HepG2 (cell line): ENCODE measurements around the gene TJP1. TPM values are rescaled to one million over a fixed set of nuclear protein-coding genes. Genes with fewer than 3 reads are reported as not detected.

Experiments used
- ARID2 ChIP-seq: sonication (generic); formaldehyde crosslinking; IDR thresholded peaks from 2 replicates; pipeline ENCODE4 v1.8.1; 2022; ENCODE audit warnings: mild to moderate bottlenecking, missing genetic modification reagents, borderline replicate concordance
- DMAP1 ChIP-seq: IDR thresholded peaks from 2 replicates; pipeline ENCODE4 v1.6.1; 2016
- FOXJ3 ChIP-seq: sonication (generic); formaldehyde crosslinking; IDR thresholded peaks from 2 replicates; pipeline ENCODE4 v1.4.0; 2020; ENCODE audit warnings: missing genetic modification reagents, mild to moderate bottlenecking, borderline replicate concordance
- HIVEP1 ChIP-seq: sonication (generic); formaldehyde crosslinking; IDR thresholded peaks from 2 replicates; pipeline ENCODE4 v1.4.0; 2020; ENCODE audit warnings: mild to moderate bottlenecking, missing genetic modification reagents
- HOXA7 ChIP-seq: sonication (generic); formaldehyde crosslinking; IDR thresholded peaks from 2 replicates; pipeline ENCODE4 v1.8.1; 2022; ENCODE audit warnings: mild to moderate bottlenecking, missing genetic modification reagents, moderate library complexity
- RARG ChIP-seq: sonication (generic); formaldehyde crosslinking; IDR thresholded peaks from 2 replicates; pipeline ENCODE4 v1.4.0; 2020; ENCODE audit warnings: low read depth, mild to moderate bottlenecking, missing genetic modification reagents
- RNF2 ChIP-seq: fragments of 450-650 bp; conservative IDR thresholded peaks from 2 replicates; pipeline ENCODE4 v1.6.1; 2016; ENCODE audit warnings: low read depth
- SMC3 ChIP-seq: IDR thresholded peaks from 2 replicates; pipeline ENCODE4 v1.6.1; 2011; ENCODE audit warnings: low read length, improper control_type of control experiment
- STAG1 ChIP-seq: sonication (generic); formaldehyde crosslinking; IDR thresholded peaks from 2 replicates; pipeline ENCODE4 v1.4.0; 2020; ENCODE audit warnings: missing genetic modification reagents
- YY1 ChIP-seq: IDR thresholded peaks from 2 replicates; pipeline ENCODE4 v1.6.1; 2011; ENCODE audit warnings: low read length, low read depth, moderate library complexity, mild to moderate bottlenecking; ENCODE audit not compliant: insufficient read depth, insufficient replicate concordance
- ZNF44 ChIP-seq: sonication (generic); formaldehyde crosslinking; IDR thresholded peaks from 2 replicates; pipeline ENCODE4 v1.5.1; 2020; ENCODE audit warnings: mild to moderate bottlenecking, missing genetic modification reagents
- ZNF615 ChIP-seq: sonication (generic); formaldehyde crosslinking; IDR thresholded peaks from 2 replicates; pipeline ENCODE4 v1.5.0; 2020; ENCODE audit warnings: mild to moderate bottlenecking, missing genetic modification reagents, borderline replicate concordance
- ZNF780A ChIP-seq: sonication (generic); formaldehyde crosslinking; IDR thresholded peaks from 2 replicates; pipeline ENCODE4 v1.8.0; 2022; ENCODE audit warnings: mild to moderate bottlenecking, missing genetic modification reagents, moderate library complexity
- polyA plus RNA-seq, 8 experiments: library from polyadenylated mRNA; depleted of rRNA in 3 of 8; stranded (reverse) in 7 of 8; unstranded in 1 of 8; fragments of >200 nt; fragmentation: Illumina TruSeq in 4 of 8; extraction: Trizol in 4 of 8; gene quantifications; 2 replicates each; pipeline versions ENCODE4 v1.2.1 to v1.2.3, GENCODE V29; 2011 to 2016; ENCODE audit warnings: low read depth in 4 of 8, missing spikeins in 1 of 8, mixed read lengths in 1 of 8; ENCODE audit not compliant: insufficient read depth in 1 of 8
- total RNA-seq, 5 experiments: library from RNA; depleted of rRNA; stranded (reverse); fragments of >200 nt; fragmentation: Illumina TruSeq; extraction: Trizol; gene quantifications; 2 replicates each; pipeline ENCODE4 v1.2.3, GENCODE V29; 2016; ENCODE audit warnings: low read depth in 1 of 5
- TF ChIP-seq, protein P1 (sequence below): conservative IDR thresholded peaks from 2 replicates; pipeline ENCODE4 v1.6.1; 2018; ENCODE audit warnings: missing genetic modification reagents
- TF ChIP-seq, protein P2 (sequence below): sonication (generic); formaldehyde crosslinking; IDR thresholded peaks from 2 replicates; pipeline ENCODE4 v1.4.0; 2020; ENCODE audit warnings: missing genetic modification reagents; ENCODE audit errors: not compliant biosample characterization
- TF ChIP-seq, protein P3 (sequence below): sonication (generic); formaldehyde crosslinking; IDR thresholded peaks from 2 replicates; pipeline ENCODE4 v1.4.0; 2020; ENCODE audit warnings: mild to moderate bottlenecking, missing genetic modification reagents
- TF ChIP-seq, protein P4 (sequence below): sonication (generic); formaldehyde crosslinking; IDR thresholded peaks from 2 replicates; pipeline ENCODE4 v1.8.0; 2022; ENCODE audit warnings: mild to moderate bottlenecking, missing genetic modification reagents
- TF ChIP-seq, protein P5 (sequence below): sonication (generic); formaldehyde crosslinking; IDR thresholded peaks from 2 replicates; pipeline ENCODE4 v1.5.0; 2020; ENCODE audit warnings: mild to moderate bottlenecking, missing genetic modification reagents

The TJP1 gene
- total and polyA plus RNA-seq, 2 of the 13 experiments (the other 11 are each of a cell fraction or from before 2014, with no cell fraction given), result 25.9 to 27.1 TPM

DNA sequence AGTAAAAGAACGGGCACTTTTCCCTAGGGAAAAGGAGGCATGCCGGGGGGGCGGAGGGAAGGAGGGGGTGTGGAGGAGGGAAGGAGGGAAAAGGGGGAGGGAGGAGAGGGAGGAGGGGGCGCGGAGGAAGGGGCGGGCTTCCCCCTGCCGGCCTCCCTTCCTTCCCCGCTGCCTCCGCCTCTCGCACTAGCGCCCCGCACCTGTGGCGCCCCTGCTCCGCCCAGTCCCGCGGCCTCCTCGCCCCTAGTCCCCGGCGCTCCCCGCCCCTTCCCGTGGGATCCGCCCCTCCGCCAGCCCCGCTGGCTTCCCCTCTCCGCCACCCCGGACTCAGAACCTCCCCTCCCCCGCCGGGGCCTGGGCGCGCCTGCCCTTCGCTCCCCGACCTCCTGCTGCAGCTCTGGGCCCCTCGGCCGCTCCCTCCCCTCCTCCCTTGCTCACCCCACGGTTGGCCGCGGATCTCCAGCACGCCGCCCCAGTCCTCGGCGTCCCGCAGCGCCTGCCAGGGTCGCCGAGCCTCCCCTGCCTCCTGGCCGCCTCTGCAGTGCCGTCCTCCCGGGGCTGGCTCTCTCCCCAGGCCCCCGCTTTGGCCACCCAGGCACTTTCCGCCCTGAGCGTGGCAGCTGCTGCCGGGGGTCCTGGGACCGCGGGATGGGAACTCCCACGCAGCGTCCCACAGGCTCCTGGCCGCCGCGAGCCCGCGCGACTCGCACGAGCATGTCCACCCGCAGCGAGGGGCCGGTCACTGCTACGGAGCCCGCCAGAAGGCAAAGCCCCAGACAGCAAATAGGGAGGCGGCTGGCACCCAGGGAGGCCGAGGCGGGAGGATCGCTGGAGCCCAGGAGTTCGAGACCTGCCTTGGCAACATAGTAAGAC lies 147.4 kb downstream of the TJP1 start (continued):
- TF ChIP-seq HOXA7 (CRISPR knock-in tag) (no peak), YY1 (no peak), RNF2 (no peak), STAG1 (CRISPR knock-in tag) (no peak), ZNF780A (no peak), ARID2 (CRISPR knock-in tag) (no peak), RARG (CRISPR knock-in tag) (no peak), HIVEP1 (CRISPR knock-in tag) (no peak; the same call in 1 of the 2 replicates), FOXJ3 (CRISPR knock-in tag) (no peak), ZNF615 (no peak), SMC3 (no peak), DMAP1 (CRISPR knock-in tag) (0 out of 2 replicates have a peak, but pooled peaks have one; percentile 20), ZNF44 (CRISPR knock-in tag) (no peak)
- TF ChIP-seq, protein P1, sequence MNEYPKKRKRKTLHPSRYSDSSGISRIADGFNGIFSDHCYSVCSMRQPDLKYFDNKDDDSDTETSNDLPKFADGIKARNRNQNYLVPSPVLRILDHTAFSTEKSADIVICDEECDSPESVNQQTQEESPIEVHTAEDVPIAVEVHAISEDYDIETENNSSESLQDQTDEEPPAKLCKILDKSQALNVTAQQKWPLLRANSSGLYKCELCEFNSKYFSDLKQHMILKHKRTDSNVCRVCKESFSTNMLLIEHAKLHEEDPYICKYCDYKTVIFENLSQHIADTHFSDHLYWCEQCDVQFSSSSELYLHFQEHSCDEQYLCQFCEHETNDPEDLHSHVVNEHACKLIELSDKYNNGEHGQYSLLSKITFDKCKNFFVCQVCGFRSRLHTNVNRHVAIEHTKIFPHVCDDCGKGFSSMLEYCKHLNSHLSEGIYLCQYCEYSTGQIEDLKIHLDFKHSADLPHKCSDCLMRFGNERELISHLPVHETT (CRISPR knock-in tag), result no peak
- TF ChIP-seq, protein P2, sequence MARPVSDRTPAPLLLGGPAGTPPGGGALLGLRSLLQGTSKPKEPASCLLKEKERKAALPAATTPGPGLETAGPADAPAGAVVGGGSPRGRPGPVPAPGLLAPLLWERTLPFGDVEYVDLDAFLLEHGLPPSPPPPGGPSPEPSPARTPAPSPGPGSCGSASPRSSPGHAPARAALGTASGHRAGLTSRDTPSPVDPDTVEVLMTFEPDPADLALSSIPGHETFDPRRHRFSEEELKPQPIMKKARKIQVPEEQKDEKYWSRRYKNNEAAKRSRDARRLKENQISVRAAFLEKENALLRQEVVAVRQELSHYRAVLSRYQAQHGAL (CRISPR knock-in tag), result no peak
- TF ChIP-seq, protein P3, sequence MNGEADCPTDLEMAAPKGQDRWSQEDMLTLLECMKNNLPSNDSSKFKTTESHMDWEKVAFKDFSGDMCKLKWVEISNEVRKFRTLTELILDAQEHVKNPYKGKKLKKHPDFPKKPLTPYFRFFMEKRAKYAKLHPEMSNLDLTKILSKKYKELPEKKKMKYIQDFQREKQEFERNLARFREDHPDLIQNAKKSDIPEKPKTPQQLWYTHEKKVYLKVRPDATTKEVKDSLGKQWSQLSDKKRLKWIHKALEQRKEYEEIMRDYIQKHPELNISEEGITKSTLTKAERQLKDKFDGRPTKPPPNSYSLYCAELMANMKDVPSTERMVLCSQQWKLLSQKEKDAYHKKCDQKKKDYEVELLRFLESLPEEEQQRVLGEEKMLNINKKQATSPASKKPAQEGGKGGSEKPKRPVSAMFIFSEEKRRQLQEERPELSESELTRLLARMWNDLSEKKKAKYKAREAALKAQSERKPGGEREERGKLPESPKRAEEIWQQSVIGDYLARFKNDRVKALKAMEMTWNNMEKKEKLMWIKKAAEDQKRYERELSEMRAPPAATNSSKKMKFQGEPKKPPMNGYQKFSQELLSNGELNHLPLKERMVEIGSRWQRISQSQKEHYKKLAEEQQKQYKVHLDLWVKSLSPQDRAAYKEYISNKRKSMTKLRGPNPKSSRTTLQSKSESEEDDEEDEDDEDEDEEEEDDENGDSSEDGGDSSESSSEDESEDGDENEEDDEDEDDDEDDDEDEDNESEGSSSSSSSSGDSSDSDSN (CRISPR knock-in tag), result peak; percentile 51; the same call in 1 of the 2 replicates
- TF ChIP-seq, protein P4, sequence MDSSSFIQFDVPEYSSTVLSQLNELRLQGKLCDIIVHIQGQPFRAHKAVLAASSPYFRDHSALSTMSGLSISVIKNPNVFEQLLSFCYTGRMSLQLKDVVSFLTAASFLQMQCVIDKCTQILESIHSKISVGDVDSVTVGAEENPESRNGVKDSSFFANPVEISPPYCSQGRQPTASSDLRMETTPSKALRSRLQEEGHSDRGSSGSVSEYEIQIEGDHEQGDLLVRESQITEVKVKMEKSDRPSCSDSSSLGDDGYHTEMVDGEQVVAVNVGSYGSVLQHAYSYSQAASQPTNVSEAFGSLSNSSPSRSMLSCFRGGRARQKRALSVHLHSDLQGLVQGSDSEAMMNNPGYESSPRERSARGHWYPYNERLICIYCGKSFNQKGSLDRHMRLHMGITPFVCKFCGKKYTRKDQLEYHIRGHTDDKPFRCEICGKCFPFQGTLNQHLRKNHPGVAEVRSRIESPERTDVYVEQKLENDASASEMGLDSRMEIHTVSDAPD (CRISPR knock-in tag), result no peak
- TF ChIP-seq, protein P5, sequence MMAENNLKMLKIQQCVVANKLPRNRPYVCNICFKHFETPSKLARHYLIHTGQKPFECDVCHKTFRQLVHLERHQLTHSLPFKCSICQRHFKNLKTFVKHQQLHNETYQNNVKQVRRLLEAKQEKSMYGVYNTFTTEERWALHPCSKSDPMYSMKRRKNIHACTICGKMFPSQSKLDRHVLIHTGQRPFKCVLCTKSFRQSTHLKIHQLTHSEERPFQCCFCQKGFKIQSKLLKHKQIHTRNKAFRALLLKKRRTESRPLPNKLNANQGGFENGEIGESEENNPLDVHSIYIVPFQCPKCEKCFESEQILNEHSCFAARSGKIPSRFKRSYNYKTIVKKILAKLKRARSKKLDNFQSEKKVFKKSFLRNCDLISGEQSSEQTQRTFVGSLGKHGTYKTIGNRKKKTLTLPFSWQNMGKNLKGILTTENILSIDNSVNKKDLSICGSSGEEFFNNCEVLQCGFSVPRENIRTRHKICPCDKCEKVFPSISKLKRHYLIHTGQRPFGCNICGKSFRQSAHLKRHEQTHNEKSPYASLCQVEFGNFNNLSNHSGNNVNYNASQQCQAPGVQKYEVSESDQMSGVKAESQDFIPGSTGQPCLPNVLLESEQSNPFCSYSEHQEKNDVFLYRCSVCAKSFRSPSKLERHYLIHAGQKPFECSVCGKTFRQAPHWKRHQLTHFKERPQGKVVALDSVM (CRISPR knock-in tag), result peak; percentile 92
